ENCODE results near the gene NES.

- TF ChIP-seq CTCF (IDR thresholded peaks at IDR 0.05) (no peak), POLR2A (IDR thresholded peaks at IDR 0.05) (no peak)
Measured at GRCh38 chr1:156684227-156684782, 7.1 kb upstream of the NES start.

Data from heart left ventricle (tissue), 13 donors.